ENCODE measurements around the gene RIC8A.

Gene RIC8A

DNA sequence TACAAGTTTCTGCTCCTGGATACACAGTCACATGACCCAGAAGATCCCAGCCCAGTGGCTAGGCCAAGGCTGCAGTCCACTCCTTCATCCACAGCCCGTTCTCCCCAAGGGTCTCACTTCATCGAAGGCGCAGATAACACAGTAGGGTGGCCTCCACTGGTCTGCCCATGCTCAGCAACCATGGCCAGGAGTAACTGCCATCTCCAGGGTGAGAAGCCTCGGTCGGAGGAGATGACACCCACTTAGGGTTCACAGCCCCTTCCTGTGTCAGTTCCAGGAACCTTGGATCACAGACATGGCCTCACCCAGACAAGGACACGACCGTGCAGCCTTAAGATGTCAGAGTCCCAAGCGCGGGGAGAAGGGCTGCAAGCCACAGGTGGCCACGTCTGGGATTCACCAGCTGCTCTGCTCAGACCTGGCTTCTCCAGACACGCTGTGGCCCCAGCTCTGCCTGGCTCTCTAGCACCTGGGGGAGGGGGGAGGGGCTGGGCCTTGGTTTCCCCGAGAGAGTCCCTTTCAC lies 2.9 kb upstream of the RIC8A start:
- DNase-seq (ENCODE audit: low read depth in 2 of 2) = no peak

DNA sequence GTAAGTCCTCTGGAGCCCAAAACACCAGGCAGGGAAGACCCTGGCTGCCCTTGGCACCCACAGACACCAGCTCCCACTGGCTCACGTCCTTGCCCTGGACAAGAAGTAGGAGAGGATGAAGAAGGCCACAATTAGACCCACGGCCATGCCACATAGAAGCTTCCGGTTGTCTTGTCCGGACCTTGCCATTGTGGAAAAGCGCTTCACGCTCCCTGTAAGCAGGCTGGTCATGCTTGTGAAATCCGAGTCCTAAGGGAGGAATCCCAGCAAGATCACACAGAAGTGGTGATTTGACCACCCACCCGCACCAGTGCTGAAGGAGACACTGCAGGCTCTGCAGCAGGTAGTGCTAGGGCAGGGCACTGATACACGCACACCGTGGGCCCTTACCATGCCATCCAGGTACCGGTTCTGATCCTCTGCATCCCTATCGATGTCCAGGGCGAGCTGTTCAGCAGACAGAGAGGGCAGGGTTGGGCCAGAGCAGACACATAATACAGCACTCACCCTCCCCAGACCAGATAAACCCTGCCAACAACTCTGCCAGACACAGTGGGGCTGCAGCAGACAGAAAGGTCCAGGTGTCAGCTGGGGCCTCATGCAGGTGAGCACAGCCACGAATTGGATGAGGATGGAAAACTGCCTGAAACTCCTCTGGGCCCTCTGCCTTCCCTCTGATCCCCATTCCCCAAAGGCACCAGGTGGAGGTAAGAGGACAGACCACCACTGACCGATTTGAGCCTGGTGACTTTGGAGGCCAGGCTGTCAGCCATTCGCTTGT lies 2.1 kb upstream of the RIC8A start:
- DNase-seq (ENCODE audit: low read depth in 2 of 2) = no peak

DNA sequence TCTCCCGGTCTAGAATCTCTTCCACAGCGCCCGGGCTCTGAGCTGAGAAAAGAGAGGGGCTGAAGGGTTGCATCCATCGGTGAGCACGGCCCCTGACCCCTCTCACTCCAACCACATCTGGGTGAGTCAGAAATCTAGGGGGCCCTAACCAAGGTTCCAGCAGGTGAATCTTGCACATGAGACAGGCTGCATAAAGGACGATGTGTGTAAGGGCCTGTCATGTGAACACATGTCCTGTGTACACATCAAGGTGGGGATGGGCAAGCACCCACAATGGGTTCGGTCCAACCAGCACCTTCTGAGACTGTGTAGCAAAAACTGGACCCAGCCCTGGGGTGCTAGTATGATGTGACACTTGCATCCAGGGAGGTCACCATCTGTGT lies 1.5 kb upstream of the RIC8A start:
- DNase-seq (ENCODE audit: low read depth in 2 of 2) = no peak

DNA sequence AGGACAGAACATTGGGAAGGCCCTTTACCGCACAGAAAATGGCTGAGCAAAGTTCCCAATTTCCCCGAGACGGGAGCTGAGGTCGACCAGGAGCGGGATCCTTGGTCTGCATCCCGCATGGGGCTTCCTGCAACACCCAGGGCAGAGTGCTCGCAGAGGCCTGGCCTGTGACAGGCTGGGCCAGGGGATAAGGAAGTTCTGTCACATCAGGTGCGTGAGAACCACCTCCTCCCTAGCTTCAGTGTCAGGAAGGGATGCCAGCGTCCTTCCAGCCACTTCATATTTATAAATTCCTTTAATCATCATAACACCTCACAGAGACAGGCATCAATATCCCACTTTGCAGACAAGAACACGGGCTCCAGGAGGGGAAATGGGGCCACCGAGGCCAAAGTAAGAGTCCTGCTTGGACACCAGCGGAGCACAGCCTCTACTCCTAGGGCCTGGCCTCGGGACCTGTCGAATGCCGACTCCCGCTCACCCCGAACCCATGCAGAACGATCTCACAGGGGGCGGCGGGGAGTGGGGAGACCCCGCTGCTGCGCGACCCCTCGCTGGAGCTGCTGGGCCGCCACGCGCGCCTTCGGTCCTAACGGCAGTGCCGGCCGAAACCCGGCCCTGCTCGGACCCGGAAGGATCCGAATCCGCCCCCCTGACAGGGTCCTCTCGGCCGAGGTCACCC lies 841 bp upstream of the RIC8A start:
- DNase-seq (ENCODE audit: low read depth in 2 of 2) = no peak

DNA sequence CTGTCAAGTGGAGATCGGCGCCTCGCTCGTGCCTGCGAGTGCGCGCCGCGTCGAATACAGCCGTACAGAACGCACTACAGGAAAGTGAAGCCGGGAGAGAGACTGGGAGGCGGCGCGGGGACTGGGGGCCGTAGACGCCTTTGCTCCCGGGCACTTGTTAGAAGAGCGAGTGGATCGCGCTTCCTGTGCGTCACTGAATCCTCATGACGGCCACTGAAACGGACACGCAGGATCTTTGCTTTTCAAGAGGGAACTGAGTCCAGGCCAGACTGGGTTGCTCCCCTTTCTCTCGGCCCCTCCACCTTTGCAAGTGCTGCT lies 314 bp downstream of the RIC8A start:
- no peak for DNase-seq (ENCODE audit: low read depth in 2 of 2)

DNA sequence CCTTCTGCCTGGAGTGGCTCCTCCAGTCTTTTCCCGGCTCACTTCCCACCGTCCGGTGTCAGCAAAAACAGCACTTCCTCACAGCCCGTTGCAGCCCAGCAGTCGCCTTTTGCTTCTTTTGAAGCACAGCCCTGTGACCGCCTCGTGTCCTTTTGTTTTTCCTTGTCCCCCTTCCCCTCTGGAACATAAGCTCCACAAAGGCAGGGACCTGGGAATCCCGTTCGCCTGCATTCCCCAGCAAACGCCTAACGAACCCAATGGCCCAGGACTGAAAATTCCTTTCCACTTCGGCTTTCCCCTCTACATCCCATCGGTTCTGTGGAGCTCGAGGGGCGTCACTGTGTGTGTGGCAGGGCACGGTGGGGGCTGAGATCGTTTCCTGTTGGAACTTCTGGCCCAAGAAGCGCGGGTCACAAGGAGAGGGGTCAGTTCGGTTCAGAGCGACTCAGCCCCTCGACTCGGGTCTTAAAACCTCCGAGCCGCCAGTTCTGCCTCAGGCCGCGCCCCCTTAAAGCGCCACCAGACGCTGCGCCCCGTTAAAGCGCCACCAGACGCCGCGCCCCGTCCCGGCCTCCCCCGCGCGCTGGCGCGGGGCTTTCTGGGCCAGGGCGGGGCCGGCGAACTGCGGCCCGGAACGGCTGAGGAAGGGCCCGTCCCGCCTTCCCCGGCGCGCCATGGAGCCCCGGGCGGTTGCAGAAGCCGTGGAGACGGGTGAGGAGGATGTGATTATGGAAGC lies 841 bp downstream of the RIC8A start:
- DNase-seq (ENCODE audit: low read depth in 2 of 2) = peak; percentile 71

DNA sequence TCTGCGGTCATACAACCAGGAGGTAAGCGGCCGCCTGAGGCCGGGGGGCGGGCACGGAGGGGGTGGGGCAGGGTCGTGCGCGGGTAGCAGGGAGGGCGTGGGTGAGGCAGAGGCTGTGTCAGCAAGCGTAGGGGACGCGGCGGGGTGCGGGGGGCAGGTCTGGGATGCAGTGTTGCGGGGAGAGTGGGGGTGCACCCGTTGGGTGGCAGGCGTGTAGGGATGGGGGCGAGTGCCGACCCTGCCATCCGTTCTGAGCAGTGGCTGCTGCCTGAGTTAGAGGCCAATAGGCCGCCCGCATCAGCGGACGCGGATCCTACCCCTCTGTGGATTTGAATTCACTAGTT lies 1.4 kb downstream of the RIC8A start:
- peak in 1 of 2 donors; percentile 21 for DNase-seq (ENCODE audit: low read depth in 2 of 2)

DNA sequence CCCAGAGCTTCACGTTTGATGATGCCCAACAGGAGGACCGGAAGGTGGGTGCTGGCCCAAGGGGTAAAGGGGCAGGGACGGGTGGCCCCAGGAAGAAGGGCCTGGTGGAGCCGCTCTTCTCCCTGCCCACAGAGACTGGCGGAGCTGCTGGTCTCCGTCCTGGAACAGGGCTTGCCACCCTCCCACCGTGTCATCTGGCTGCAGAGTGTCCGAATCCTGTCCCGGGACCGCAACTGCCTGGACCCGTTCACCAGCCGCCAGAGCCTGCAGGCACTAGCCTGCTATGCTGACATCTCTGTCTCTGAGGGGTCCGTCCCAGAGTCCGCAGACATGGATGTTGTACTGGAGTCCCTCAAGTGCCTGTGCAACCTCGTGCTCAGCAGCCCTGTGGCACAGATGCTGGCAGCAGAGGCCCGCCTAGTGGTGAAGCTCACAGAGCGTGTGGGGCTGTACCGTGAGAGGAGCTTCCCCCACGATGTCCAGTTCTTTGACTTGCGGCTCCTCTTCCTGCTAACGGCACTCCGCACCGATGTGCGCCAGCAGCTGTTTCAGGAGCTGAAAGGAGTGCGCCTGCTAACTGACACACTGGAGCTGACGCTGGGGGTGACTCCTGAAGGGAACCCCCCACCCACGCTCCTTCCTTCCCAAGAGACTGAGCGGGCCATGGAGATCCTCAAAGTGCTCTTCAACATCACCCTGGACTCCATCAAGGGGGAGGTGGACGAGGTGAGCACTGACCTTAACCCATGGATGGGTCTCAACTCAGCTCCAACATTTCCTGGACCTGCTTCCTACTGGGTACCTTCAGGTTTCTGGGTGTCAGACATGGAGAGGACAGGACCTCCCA lies 2.0 kb downstream of the RIC8A start:
- no peak for DNase-seq (ENCODE audit: low read depth in 2 of 2)

DNA sequence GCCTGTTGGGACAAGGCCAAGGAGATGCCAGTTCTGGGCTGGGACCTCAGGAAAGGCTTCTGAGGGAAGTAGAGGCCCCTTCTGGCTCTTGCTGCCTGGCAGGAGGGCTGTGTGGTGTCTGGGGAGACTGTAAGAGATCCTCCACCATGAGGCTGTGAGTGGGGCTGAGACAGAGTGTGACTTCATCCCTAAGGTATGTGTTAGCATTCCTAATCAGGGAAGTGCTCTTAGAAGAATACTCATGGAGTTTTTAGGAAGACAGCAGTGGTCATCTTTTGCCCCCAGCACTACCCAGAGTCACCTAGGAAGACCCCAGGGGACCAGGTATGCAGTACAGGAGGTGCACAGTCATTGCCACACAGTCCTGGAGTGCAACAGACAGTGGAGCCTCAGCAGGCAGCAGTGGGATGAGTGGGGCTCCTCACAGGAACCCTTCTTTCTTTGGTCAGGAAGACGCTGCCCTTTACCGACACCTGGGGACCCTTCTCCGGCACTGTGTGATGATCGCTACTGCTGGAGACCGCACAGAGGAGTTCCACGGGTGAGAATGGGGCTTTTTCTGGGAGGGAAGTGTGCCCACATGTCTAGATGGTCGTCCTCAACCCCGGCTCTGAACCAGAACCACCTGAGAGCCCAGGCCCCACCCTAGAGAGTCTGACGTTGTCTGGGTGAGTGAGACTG lies 2.8 kb downstream of the RIC8A start:
- no peak for DNase-seq (ENCODE audit: low read depth in 2 of 2)

DNA sequence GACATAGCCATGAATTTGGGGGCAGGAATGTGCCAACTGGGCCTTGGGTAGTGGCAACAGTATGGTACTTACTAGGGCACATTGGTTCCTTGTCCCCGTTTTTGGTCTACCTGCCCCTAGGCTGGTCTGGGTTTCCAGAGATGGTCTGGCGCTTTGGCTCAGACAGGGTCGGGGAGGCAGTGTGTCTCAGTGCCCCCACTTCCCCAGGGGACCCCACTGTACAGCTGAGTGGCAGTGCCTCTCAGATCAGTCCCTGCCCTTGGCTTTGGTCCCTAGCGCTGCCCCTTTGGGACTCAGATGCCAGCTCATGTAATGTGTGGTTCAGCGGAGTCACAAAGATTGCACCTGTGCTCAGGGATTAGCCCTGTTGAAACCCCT lies 3.3 kb downstream of the RIC8A start:
- no peak for DNase-seq (ENCODE audit: low read depth in 2 of 2)

DNA sequence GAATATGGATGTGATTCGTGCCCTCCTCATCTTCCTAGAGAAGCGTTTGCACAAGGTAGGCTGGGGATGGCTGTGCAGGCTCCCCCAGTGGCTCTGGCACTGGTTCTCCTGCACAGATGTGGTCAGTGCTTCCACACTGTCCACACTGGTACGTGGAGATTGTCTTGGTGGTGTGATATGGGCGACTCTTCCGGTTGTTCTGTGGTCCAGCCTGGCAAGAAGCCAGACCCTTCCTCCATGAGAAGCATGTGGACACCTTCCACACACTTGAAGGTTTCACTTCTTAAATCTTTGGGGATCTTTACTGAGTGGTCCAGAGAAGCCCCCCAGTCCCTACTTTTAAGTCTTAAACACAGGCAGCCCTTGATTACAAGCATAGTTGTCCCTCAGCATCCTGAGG lies 3.8 kb downstream of the RIC8A start:
- DNase-seq (ENCODE audit: low read depth in 2 of 2) = no peak

DNA sequence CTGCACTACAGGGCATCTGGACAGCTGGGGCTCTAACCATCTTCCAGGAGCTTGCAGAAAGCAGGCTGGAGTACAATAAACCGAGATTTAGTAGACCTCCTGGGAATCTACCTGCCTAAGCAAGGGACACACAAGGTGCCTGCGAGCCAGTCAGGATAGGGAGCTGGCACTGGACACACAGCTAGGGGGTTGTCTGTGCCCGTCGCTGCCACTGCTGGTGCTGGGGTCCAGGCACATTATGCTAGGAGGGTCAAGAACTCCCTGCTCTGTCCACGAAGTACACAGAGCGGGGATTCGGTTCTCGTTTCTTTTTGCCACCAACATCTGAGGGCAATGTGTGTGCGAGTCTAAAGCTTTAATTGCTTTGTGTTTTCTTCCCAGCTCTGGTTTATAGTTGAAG lies 4.2 kb downstream of the RIC8A start:
- no peak for DNase-seq (ENCODE audit: low read depth in 2 of 2)

DNA sequence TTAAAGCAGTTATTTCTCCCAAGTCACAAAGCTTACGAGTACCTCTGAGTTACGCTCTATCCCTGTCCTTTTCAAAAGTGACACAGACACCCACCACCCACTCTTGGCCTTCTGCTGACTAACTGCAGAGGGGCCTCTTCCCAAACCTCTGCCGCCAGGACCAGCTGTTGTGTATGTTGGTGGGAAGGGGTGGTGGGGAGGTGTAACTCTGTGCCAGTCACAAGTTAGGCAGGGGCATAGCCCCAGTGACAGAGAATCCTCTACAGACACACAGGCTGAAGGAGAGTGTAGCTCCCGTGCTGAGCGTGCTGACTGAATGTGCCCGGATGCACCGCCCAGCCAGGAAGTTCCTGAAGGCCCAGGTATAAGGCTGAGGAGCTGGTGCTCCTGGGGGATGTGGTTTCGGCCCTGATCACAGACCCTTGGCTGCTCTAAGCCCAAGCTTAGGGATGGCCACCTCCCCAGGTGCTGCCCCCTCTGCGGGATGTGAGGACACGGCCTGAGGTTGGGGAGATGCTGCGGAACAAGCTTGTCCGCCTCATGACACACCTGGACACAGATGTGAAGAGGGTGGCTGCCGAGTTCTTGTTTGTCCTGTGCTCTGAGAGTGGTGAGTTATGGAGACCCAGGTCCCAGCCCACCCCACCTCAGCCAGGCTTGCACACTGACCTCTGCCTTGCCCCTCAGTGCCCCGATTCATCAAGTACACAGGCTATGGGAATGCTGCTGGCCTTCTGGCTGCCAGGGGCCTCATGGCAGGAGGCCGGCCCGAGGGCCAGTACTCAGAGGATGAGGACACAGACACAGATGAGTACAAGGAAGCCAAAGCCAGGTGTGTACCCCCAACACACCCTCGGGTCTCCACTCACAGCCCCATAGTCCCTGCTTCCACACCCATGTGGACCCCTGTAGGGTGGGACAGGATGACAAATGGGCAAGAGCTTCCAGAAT lies 4.9 kb downstream of the RIC8A start:
- DNase-seq (ENCODE audit: low read depth in 2 of 2) = no peak

DNA sequence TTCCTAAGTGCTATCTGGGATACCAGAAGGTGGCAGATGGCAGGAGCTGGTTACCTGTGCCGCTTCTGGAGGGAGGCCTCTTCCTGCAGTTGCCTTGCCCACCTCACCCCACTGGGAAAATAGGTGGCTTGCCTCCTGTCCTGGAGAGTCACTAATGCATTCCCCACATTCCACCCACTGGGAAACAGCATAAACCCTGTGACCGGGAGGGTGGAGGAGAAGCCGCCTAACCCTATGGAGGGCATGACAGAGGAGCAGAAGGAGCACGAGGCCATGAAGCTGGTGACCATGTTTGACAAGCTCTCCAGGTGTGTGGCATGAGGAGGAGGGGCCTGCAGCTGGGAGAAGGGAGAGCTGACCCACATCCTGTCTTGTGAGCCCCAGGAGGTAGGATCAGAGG lies 5.6 kb downstream of the RIC8A start:
- DNase-seq (ENCODE audit: low read depth in 2 of 2) = no peak

DNA sequence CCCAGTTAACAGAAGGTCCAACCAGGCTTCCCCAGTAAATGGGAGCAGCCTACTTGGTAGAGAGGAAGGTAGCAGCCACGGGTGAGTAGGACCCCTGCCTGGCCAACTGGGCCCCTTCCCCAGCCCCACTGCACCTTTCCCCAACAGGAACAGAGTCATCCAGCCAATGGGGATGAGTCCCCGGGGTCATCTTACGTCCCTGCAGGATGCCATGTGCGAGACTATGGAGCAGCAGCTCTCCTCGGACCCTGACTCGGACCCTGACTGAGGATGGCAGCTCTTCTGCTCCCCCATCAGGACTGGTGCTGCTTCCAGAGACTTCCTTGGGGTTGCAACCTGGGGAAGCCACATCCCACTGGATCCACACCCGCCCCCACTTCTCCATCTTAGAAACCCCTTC lies 6.6 kb downstream of the RIC8A start:
- DNase-seq (ENCODE audit: low read depth in 2 of 2) = no peak

DNA sequence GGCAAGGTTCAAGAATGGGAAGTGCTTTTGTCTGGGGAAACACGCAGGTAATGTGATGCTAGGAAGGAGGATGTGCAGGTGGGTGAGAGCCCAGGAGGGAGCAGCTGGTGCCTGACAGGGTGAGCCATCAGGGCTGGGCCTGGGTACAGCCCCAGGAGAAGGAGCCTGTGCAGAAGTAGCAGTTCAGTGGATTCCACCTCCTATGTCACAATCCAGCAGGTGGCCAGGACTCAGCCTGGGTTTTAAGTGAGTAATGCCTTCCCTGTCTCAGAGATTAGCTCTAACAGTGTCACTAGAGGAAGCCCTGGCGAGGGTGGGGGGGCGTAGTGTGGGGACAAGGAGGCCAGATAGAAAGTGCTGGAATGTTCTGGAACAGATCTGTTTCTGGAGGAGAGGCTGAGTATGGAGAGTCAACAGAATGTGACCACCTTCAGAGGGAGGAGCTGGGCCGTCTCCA lies 8.1 kb downstream of the RIC8A start:
- no peak for DNase-seq (ENCODE audit: low read depth in 2 of 2)

DNA sequence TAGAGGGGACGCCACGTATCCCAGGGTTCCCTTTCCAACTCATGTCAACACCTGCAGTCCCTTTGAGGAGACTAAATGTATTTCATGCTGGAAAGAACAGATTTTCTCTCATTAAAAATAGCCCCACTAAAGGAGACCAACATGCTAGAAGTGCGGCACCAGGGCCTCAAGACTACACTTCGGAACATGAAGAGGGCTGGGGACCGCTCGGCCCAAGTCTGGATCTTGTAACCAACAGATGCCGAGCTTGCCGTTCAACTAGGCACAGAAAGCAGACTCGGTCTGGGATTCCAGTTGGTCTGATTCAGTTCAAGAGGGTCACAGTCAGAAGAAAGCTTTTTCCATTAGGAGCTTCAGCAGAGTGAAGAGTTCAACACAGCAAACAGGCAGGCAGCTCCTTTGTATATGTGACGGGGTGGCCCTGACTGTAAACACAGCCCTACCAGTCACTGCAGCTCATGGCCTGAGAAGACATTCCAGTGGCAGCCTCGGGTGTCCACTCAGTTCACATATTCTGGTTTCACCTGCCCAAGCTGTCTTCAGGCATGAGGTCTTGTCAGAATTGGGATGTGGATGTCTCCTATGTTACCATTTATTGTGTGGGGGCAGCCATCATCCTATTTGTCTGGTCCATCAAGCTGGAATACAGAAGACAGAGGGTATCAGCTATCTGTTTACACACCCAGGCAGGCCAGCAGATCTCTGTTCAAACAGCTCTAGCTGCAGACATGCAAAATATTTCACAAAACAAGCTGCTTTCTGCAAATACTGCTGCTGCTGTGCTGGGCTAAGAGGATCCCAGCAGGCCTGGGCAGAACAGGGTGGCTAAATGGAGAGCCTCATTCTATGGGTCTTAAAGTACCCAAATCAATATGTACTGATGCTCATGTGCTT lies 8.8 kb downstream of the RIC8A start:
- DNase-seq (ENCODE audit: low read depth in 2 of 2) = no peak

DNA sequence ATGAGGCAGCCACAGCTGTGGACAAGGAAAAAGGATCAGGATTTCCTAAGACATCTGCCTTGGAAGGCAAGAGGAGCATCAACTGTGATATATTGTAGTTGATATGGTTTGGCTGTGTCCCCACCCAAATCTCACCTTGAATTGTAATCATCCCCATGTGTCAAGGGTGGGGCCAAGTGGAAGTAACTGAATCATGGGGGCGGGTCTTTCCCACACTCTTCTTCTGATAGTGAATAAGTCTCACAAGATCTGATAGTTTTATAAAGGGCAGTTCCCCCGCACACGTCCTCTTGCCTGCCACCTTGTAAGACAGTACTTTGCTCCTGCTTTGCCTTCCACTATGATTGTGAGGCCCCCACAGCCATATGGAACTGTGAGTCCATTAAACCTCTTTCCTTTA lies 10.2 kb downstream of the RIC8A start:
- no peak for DNase-seq (ENCODE audit: low read depth in 2 of 2)

Data from activated CD4-positive, alpha-beta T cell treated with anti-CD3 and anti-CD28 coated beads for 24 hours (primary cell).